HG03442 (cell line): ENCODE data around the gene ERC2.

ENCODE experiments used
- ATAC-seq: cut with Tn5 transposase; IDR thresholded peaks from one replicate; pipeline ENCODE4 v1.9.1; 2021; ENCODE audit warnings: mild to moderate bottlenecking, moderate library complexity; ENCODE audit not compliant: unreplicated experiment

The ERC2 gene

GRCh38 chr3:55637906-55638638, 830.2 kb downstream of the ERC2 start:
- no peak for ATAC-seq

GRCh38 chr3:55636300-55637195, 831.7 kb downstream of the ERC2 start:
- ATAC-seq = no peak

GRCh38 chr3:55634345-55634744, 833.9 kb downstream of the ERC2 start:
- no peak for ATAC-seq

- no peak for ATAC-seq
Measured at GRCh38 chr3:55633333-55633732, 834.9 kb downstream of the ERC2 start.

GRCh38 chr3:55631766-55632331, 836.4 kb downstream of the ERC2 start:
- ATAC-seq = no peak

- no peak for ATAC-seq
Measured at GRCh38 chr3:55630921-55631299, 837.4 kb downstream of the ERC2 start.

- ATAC-seq = no peak
Measured at GRCh38 chr3:55630280-55630920, 837.9 kb downstream of the ERC2 start.

- no peak for ATAC-seq
Measured at GRCh38 chr3:55629432-55629831, 838.8 kb downstream of the ERC2 start.

GRCh38 chr3:55626279-55626665, 842.0 kb downstream of the ERC2 start:
- no peak for ATAC-seq

GRCh38 chr3:55624238-55624637, 844.0 kb downstream of the ERC2 start:
- no peak for ATAC-seq

- ATAC-seq = no peak
Measured at GRCh38 chr3:55623786-55624185, 844.5 kb downstream of the ERC2 start.

- ATAC-seq = no peak
Measured at GRCh38 chr3:55622733-55623132, 845.5 kb downstream of the ERC2 start.

GRCh38 chr3:55622116-55622515, 846.2 kb downstream of the ERC2 start:
- no peak for ATAC-seq

GRCh38 chr3:55621648-55622047, 846.6 kb downstream of the ERC2 start:
- no peak for ATAC-seq

- no peak for ATAC-seq
Measured at GRCh38 chr3:55621026-55621422, 847.2 kb downstream of the ERC2 start.

- ATAC-seq = peak; percentile 69
Measured at GRCh38 chr3:55620351-55621025, 847.8 kb downstream of the ERC2 start.

GRCh38 chr3:55619046-55619808, 849.0 kb downstream of the ERC2 start:
- ATAC-seq = no peak

- ATAC-seq = no peak
Measured at GRCh38 chr3:55617385-55617784, 850.9 kb downstream of the ERC2 start.

GRCh38 chr3:55616803-55617202, 851.5 kb downstream of the ERC2 start:
- no peak for ATAC-seq

- no peak for ATAC-seq
Measured at GRCh38 chr3:55615694-55616295, 852.5 kb downstream of the ERC2 start.
